ENCODE measurements around the gene GRB10.

- TF ChIP-seq POLR2AphosphoS5 (IDR thresholded peaks at IDR 0.05; ENCODE audit: low read depth, low read length) (no peak), POLR2A (IDR thresholded peaks at IDR 0.05; ENCODE audit: low read depth, low read length) (no peak), TAF1 (IDR thresholded peaks at IDR 0.05; ENCODE audit: borderline replicate concordance, low read depth, low read length) (no peak)
Measured at GRCh38 chr7:50656141-50656895, 126.4 kb downstream of the GRB10 start.

Data from GM12892 (cell line).